Activated B cell treated with CpG ODN at 0.5 μM for 24 hours (primary cell): ENCODE results near the gene UBL7. TPM values are rescaled to one million over a fixed set of nuclear protein-coding genes. Genes with fewer than 3 reads are reported as not detected.

Source experiments
- ATAC-seq: fragments of 200-7000 bp; cut with Tn5 transposase; one replicate; pipeline ENCODE4 v1.10.0; 2021; ENCODE audit warnings: low read depth, mild to moderate bottlenecking, moderate library complexity
- CTCF ChIA-PET: fragments of 350-600 bp; sonication (Branson Sonifier 250); formaldehyde crosslinking; loops from one replicate; lab custom pipeline; 2021; ENCODE audit warnings: antibody characterized with exemption; lab: Charles Lee
- POLR2A ChIA-PET: fragments of 350-600 bp; sonication (Branson Sonifier 250); formaldehyde crosslinking; loops from one replicate; lab custom pipeline; 2021; ENCODE audit warnings: antibody characterized with exemption; lab: Charles Lee
- DNase-seq: peaks from one replicate; pipeline ENCODE4 v3.0.0; 2022
- H3K27ac Mint-ChIP-seq: one replicate; pipeline ENCODE4 v1.8.0; 2020; ENCODE audit warnings: mixed read lengths
- H3K27me3 Mint-ChIP-seq: one replicate; pipeline ENCODE4 v1.8.0; 2021; ENCODE audit warnings: mixed read lengths
- H3K36me3 Mint-ChIP-seq: one replicate; pipeline ENCODE4 v1.8.0; 2021; ENCODE audit warnings: low read depth, mixed read lengths
- H3K4me1 Mint-ChIP-seq: one replicate; pipeline ENCODE4 v1.8.0; 2021; ENCODE audit warnings: mixed read lengths
- H3K4me3 Mint-ChIP-seq: one replicate; pipeline ENCODE4 v1.8.0; 2020; ENCODE audit warnings: mild to moderate bottlenecking, mixed read lengths
- H3K9me3 Mint-ChIP-seq: one replicate; pipeline ENCODE4 v1.8.0; 2020; ENCODE audit warnings: mixed read lengths
- CTCF ChIP-seq: fragments of 200-600 bp; IDR thresholded peaks from one replicate; pipeline ENCODE4 v1.8.0; 2022; ENCODE audit warnings: antibody characterized with exemption, mild to moderate bottlenecking
- intact Hi-C: fragments of 100-400 bp; cut with micrococcal nuclease; formaldehyde crosslinking; loops from one replicate; pipeline ENCODE4 v1.15.1; 2024
- total RNA-seq: library from RNA; stranded (reverse); gene quantifications from 2 replicates; pipeline ENCODE4 v1.2.3, GENCODE V29; 2022

UBL7 gene
- total RNA-seq, 1 donor from 2014 or later: 48.8 TPM

GRCh38 chr15:74433592-74434262 is 27.2 kb downstream of the UBL7 start, which contains the start of gene SEMA7A:
Gene SEMA7A (minus strand): TSS chr15:74433958. CDS start chr15:74433918, 40 bp downstream.
- DNase-seq (peak; percentile 83), ATAC-seq (peak; percentile 80)
- peak within 1 kb of the TSS; percentile 96 for H3K4me3 Mint-ChIP-seq
- no peaks in the 10 kb centered on the region for H3K9me3 Mint-ChIP-seq
- H3K27me3 Mint-ChIP-seq: no peaks in the 10 kb centered on the region
- intact Hi-C loops: loop anchor here (1.0 to 2.0 kb wide), 5 partner anchors 28 to 355 kb away; partner anchors contain the start of gene UBL7
- TF ChIP-seq CTCF: no peak
- H3K36me3 Mint-ChIP-seq: peaks cover 33% of the 10 kb centered on the region
- ChIA-PET CTCF (interaction anchor here (17.7 kb wide), 1 partner anchor 53 kb away, joined by 403 read pairs; no protein-coding TSS in a partner anchor), POLR2A (interaction anchor here (0.6 to 12.1 kb wide), 19 partner anchors 14 to 1623 kb away, joined by 3 to 214 read pairs (median 6); partner anchors contain the start of genes CLK3 and UBL7)
- H3K4me1 Mint-ChIP-seq: peaks cover 76% of the 10 kb centered on the region
- H3K27ac Mint-ChIP-seq: peak within 1 kb of the TSS; percentile 90

GRCh38 chr15:74432968-74433591 is 27.9 kb downstream of the UBL7 start:
- Mint-ChIP-seq H3K27ac (peak overlapping the region; percentile 84), H3K27me3 (no peaks in the 10 kb centered on the region), H3K9me3 (no peaks in the 10 kb centered on the region), H3K4me1 (peaks cover 76% of the 10 kb centered on the region), H3K36me3 (peaks cover 39% of the 10 kb centered on the region), H3K4me3 (peak overlapping the region; percentile 96)
- ATAC-seq (no peak), DNase-seq (no peak)
- no peak for TF ChIP-seq CTCF
- intact Hi-C loops: loop anchor here (1.0 kb wide), 2 partner anchors 28 to 30 kb away; partner anchors contain the start of gene UBL7
- ChIA-PET CTCF (interaction anchor here (3.8 to 17.7 kb wide), 2 partner anchors 29 to 53 kb away, joined by 21 to 403 read pairs; no protein-coding TSS in a partner anchor), POLR2A (interaction anchor here (0.6 to 12.1 kb wide), 10 partner anchors 7 to 182 kb away, joined by 3 to 214 read pairs (median 20); partner anchors contain the start of genes CLK3 and UBL7)

- Mint-ChIP-seq H3K36me3 (peaks cover 46% of the 10 kb centered on the region), H3K27ac (peak overlapping the region; percentile 84), H3K9me3 (no peaks in the 10 kb centered on the region), H3K27me3 (no peaks in the 10 kb centered on the region), H3K4me1 (peaks cover 82% of the 10 kb centered on the region), H3K4me3 (peak overlapping the region; percentile 96)
- ATAC-seq (no peak), DNase-seq (no peak)
- CTCF ChIA-PET: interaction anchor here (0.7 to 17.7 kb wide), 3 partner anchors 28 to 60 kb away, joined by 3 to 403 read pairs (median 21); no protein-coding TSS in a partner anchor
- POLR2A ChIA-PET: interaction anchor here (0.6 to 12.1 kb wide), 14 partner anchors 8 to 358 kb away, joined by 3 to 214 read pairs (median 6); partner anchors contain the start of genes ARID3B and UBL7
- TF ChIP-seq CTCF: no peak
- intact Hi-C loops: no loop called here
Observed at GRCh38 chr15:74432271-74432967, 28.5 kb downstream of the UBL7 start.

GRCh38 chr15:74431645-74432044 is 29.3 kb downstream of the UBL7 start:
- ChIA-PET CTCF (interaction anchor here (0.7 to 17.7 kb wide), 3 partner anchors 28 to 59 kb away, joined by 3 to 403 read pairs (median 21); no protein-coding TSS in a partner anchor), POLR2A (interaction anchor here (0.6 to 12.1 kb wide), 11 partner anchors 10 to 359 kb away, joined by 3 to 214 read pairs (median 6); partner anchors contain the start of gene ARID3B)
- peaks cover 52% of the 10 kb centered on the region for H3K36me3 Mint-ChIP-seq
- ATAC-seq: no peak
- H3K27ac Mint-ChIP-seq: peak overlapping the region; percentile 84
- intact Hi-C loops: loop anchor here (1.0 kb wide), 1 partner anchor 9 kb away; no protein-coding TSS in a partner anchor
- no peaks in the 10 kb centered on the region for H3K27me3 Mint-ChIP-seq
- H3K4me1 Mint-ChIP-seq: peaks cover 87% of the 10 kb centered on the region
- H3K9me3 Mint-ChIP-seq: no peaks in the 10 kb centered on the region
- no peak for TF ChIP-seq CTCF
- peak overlapping the region; percentile 96 for H3K4me3 Mint-ChIP-seq
- DNase-seq: no peak
